Upper lobe of right lung (tissue), 1 donor: ENCODE results near the gene PMFBP1. TPM values are rescaled to one million over a fixed set of nuclear protein-coding genes. Genes with fewer than 3 reads are reported as not detected.

Experiments
- ATAC-seq: fragments of 200-7000 bp; cut with Tn5 transposase; one replicate; pipeline ENCODE4 v1.9.1; 2020; ENCODE audit warnings: mild to moderate bottlenecking, moderate library complexity
- DNase-seq: peaks from one replicate; pipeline ENCODE4 v3.0.0-alpha.2; 2020
- H3K27ac ChIP-seq: fragments of 200-600 bp; one replicate; pipeline ENCODE4 v1.8.0; 2022
- H3K27me3 ChIP-seq: fragments of 200-600 bp; one replicate; pipeline ENCODE4 v1.8.0; 2022; ENCODE audit warnings: mild to moderate bottlenecking
- H3K36me3 ChIP-seq: fragments of 200-600 bp; one replicate; pipeline ENCODE4 v1.8.0; 2022
- H3K4me1 ChIP-seq: fragments of 200-600 bp; one replicate; pipeline ENCODE4 v1.8.0; 2022
- H3K4me3 ChIP-seq: fragments of 200-600 bp; one replicate; pipeline ENCODE4 v1.8.0; 2022; ENCODE audit warnings: mild to moderate bottlenecking
- H3K9me3 ChIP-seq: fragments of 200-600 bp; one replicate; pipeline ENCODE4 v1.8.0; 2022
- intact Hi-C: fragments of 100-400 bp; cut with DNase I; formaldehyde crosslinking; loops from one replicate; pipeline ENCODE4 v1.11.0; 2022
- total RNA-seq: library from RNA; stranded (reverse); fragmentation: NEBNext Ultra II Directional; extraction: Animal tissue kit (Norgen Biotek cat#: 25700); gene quantifications from one replicate; pipeline ENCODE4 v1.2.1, GENCODE V29; 2021
- TF ChIP-seq, protein P1 (sequence below): fragments of 200-600 bp; IDR thresholded peaks from one replicate; pipeline ENCODE4 v1.8.0; 2022; ENCODE audit warnings: antibody characterized with exemption
- donor health status: DM: no; HTN: yes; CAD: no; lungs with severe emphysema.

PMFBP1 gene
- total RNA-seq, 1 donor from 2014 or later: 0.23 TPM

DNA sequence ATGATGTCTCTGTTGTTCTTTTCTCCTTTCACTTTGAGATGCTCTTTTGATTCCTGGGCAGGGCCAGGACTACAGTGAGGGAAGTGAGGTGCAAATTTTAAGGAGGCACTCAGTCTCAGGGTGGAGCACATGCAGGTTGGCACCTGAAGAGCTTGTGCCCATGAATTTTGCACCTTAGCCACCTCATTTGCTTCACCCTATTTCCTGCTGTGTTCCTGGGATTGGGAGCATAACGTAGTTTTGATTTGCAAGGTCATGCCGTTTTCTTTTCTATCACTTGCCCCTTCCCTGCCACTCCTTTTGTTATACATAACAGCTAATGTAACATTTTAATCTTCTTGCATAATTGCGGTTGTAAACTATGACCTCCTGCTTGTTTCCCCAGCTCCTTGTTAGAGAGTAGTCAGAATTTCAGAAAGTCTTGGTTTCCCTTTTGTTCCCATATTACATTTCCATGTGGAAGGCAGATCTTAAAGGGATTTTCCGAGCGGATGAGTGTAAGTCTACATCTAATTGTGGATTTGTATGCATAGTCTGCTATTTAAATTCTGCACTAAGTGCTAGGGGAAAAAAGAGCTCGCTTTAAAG, 9.8 kb downstream of the PMFBP1 start:
- intact Hi-C loops: no loop called here
- no peaks in the 10 kb centered on the region for H3K4me1 ChIP-seq
- H3K27ac ChIP-seq: no peak overlapping the region
- no peaks in the 10 kb centered on the region for H3K36me3 ChIP-seq
- no peaks in the 10 kb centered on the region for H3K9me3 ChIP-seq
- H3K27me3 ChIP-seq: no peaks in the 10 kb centered on the region
- ATAC-seq (no peak), DNase-seq (no peak)
- TF ChIP-seq, protein P1, sequence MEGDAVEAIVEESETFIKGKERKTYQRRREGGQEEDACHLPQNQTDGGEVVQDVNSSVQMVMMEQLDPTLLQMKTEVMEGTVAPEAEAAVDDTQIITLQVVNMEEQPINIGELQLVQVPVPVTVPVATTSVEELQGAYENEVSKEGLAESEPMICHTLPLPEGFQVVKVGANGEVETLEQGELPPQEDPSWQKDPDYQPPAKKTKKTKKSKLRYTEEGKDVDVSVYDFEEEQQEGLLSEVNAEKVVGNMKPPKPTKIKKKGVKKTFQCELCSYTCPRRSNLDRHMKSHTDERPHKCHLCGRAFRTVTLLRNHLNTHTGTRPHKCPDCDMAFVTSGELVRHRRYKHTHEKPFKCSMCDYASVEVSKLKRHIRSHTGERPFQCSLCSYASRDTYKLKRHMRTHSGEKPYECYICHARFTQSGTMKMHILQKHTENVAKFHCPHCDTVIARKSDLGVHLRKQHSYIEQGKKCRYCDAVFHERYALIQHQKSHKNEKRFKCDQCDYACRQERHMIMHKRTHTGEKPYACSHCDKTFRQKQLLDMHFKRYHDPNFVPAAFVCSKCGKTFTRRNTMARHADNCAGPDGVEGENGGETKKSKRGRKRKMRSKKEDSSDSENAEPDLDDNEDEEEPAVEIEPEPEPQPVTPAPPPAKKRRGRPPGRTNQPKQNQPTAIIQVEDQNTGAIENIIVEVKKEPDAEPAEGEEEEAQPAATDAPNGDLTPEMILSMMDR: no peak
- no peak overlapping the region for H3K4me3 ChIP-seq

DNA sequence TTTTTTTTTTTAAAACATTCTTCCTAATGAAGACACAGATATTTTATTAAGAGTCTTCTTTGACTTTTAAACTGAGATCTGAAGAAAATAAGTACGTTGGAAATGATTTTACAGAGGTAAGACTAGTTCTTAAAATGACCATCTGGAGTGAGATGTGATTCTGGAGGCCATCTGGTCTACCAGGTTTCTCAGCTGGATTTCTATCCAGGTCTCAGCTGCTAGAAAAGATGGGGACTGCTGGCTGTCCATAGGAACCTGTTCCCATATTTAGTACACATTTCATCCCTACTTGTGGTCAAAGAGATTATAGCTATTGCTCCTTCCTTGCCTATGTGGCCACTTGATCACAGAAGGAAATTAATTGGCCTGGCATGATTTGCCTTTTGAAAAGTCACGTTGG, 12.2 kb downstream of the PMFBP1 start:
- intact Hi-C loops: no loop called here
- H3K4me3 ChIP-seq: no peak overlapping the region
- TF ChIP-seq, protein P1: no peak
- H3K27me3 ChIP-seq: no peaks in the 10 kb centered on the region
- H3K27ac ChIP-seq: no peak overlapping the region
- H3K9me3 ChIP-seq: no peaks in the 10 kb centered on the region
- DNase-seq (no peak), ATAC-seq (no peak)
- no peaks in the 10 kb centered on the region for H3K36me3 ChIP-seq
- H3K4me1 ChIP-seq: no peaks in the 10 kb centered on the region

DNA sequence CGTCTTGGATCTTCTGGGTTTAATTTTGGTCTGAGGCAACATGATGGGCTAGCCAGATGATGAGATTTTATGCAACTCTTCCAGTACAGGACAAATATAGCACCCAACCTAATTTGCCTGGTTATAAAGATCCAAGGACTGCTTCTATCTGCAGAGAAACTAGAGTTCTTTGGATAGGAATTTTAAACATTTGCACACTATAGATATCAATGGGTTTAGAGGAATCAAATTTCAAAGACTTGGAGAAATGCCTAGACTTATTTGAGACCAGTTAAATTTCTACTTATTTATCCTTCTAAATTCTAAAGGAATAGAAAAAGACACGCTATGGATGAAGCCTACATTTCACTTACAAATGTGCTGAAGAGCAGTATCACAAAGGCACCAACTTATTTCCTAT, 12.6 kb downstream of the PMFBP1 start:
- ATAC-seq (no peak), DNase-seq (no peak)
- Histone ChIP-seq H3K4me3 (no peak overlapping the region), H3K27ac (no peak overlapping the region), H3K9me3 (no peaks in the 10 kb centered on the region), H3K36me3 (no peaks in the 10 kb centered on the region), H3K4me1 (no peaks in the 10 kb centered on the region), H3K27me3 (no peaks in the 10 kb centered on the region)
- intact Hi-C loops: no loop called here
- TF ChIP-seq, protein P1: no peak

DNA sequence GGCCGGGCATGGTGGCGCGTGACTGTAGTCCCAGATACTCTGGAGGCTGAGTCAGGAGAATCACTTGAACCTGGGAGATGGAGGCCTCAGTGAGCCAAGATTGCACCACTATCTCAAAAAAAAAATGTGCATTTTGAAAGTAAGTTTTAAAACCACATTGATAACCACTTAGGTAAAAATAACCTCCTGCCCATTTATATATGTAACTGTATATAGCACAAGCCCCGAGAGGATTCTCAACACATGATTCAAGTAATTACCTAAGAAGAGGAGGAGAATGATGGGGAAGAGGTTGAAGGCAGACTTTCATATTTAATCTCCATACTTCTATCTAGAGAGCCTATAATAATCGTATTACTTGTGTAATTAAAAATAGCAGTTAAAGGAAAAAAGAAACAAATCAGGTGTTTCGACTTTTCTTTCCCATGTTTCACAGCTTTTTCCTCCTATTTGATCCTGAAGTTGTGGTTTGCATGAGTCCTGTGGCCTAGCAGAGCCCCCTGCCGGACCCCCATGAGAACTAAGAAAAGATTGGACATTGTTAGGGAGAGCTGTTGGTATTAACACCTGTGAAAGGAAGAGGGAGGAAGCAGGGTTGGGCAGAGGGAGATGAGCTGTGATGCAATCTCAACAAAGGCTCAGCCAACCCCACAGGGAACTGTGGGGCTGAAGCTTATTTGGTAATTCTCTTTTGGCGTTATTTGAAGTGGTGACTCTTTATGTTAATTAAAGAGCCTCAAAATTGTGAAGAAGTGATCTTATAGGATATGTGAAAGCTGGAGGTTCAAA, 22.1 kb downstream of the PMFBP1 start:
- no peaks in the 10 kb centered on the region for H3K27me3 ChIP-seq
- intact Hi-C loops: no loop called here
- ATAC-seq (no peak), DNase-seq (no peak)
- H3K9me3 ChIP-seq: no peaks in the 10 kb centered on the region
- H3K36me3 ChIP-seq: no peaks in the 10 kb centered on the region
- H3K4me3 ChIP-seq: no peak overlapping the region
- H3K4me1 ChIP-seq: no peaks in the 10 kb centered on the region
- no peak overlapping the region for H3K27ac ChIP-seq
- TF ChIP-seq, protein P1: no peak

DNA sequence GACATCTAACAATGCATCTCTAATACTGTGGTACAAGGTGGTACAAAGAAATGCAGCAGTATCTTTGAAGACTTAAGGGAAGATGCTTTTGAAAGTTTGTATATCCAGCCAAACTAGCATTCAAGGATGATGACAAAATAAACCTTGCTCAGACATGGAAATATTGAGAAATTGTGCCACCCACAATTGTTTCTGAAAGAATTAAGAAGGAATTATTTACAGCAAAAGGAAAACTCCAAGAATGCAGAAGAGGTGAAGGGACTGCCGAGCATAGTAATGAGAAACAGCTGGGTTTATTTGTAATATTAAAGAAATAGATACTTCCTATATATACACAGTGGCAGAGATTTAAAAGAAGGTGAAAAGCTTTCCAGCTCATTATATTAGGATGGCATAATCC, 29.5 kb downstream of the PMFBP1 start:
- H3K4me1 ChIP-seq: no peaks in the 10 kb centered on the region
- H3K9me3 ChIP-seq: no peaks in the 10 kb centered on the region
- H3K27me3 ChIP-seq: no peaks in the 10 kb centered on the region
- no peaks in the 10 kb centered on the region for H3K36me3 ChIP-seq
- no peak overlapping the region for H3K4me3 ChIP-seq
- DNase-seq: no peak
- TF ChIP-seq, protein P1: no peak
- intact Hi-C loops: no loop called here
- no peak for ATAC-seq
- H3K27ac ChIP-seq: no peak overlapping the region
